Fibroblast of skin of abdomen (primary cell): ENCODE measurements around the gene HMGB3.
A peak's percentile ranks its signal among the peaks of the same experiment; 100 is the strongest.
"Not testable (repeated sequence)": the region's sequence is repeated elsewhere in the genome, so short reads cannot be mapped to it uniquely, and the experiment has no call there.

Experiments
- DNase-seq: peaks from one replicate; pipeline ENCODE4 v3.0.0-alpha.2; 2013

HMGB3 gene

DNA sequence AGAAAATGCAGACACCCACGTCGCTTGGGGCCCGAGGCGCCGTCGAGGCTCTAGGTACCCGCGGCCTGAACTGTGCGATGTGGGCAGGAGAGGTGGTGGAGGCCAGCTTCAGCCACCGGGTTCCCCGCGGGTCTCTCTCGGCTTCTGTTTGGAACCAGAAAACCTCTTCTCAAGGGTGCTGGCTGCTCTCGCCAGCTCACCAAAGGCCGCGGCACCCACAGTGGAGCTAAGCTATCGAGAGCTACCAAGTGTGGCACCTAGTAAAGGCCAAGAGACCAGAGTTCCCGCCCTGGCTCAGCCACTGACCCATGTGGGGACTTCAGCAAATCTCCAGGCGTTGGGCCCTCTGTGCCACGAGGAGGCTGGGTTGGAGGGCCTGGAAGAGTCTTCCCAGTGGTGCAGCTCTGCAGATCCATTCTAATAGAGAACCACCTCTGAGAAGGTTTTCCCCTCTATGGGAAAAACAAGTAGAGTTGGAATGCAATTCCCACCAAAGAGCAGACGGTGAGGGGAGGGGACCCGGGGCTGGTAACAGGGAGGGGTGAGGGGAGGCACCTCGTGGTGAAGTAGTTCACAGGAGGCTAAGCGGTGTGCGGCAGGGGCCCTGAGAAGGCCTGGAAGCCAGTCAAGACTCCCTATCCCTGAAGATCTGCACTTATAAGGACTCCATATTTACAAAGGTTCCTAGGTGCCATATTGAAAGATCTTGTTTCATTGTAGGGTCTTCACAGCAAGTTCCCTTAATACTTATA lies 5.5 kb upstream of the HMGB3 start:
- no peak for DNase-seq

DNA sequence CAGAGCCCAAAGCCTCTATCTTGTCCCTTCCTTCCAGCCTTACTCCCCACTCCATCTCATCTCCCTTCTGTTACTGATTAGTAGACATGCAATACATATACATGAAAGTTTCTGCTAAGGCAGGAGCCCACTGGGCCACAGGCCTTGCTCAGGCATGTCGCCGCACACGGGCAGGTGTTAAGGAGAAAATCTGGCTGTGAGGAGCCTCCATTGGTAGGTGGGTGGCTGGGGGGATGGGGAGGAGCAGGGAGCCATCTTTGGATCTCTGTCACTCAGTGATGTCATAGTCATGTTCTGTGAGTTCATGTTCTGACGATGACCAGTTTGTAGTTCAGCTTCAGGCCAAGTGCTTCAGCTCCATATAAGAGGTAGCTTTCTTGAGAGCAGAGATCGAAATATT lies 2.9 kb upstream of the HMGB3 start:
- DNase-seq: no peak

- no peak for DNase-seq
These were observed 2.4 kb upstream of the HMGB3 start for GRCh38 chrX:150980711-150981110.

GRCh38 chrX:150982235-150982787 lies 824 bp upstream of the HMGB3 start:
- DNase-seq: no peak

DNA sequence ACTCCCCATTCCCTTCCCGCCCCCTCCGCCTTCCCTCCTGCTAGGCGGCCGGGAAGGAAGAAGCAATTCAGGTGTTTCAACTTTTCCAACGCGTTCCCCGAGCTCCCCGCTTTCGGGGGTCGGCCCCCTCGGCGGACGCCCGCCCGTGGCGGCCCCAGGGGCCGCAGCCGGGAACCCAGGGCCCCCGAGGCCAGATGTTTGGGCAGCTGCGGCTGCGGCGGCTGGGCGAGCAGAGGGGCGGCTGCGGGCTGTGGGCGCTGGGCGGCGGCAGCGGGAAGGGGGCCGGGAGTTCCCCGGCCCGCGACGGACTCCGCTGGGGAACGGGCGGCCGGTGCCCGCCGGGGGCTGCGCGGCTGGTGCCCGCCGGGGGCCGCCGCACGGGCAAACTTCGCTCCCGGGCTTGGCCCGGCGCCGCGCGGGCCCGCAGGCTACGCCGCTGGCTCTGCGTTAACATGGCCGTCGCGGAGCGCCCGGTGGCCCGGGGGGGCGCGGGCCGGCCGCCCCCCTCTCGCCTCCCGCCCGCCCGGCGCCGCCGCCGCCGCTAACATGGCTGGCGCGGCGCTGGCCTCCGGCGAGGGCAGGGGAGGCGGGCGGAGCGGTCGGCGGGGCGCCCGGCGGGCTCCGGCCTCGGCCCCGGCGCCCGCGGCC lies 510 bp downstream of the HMGB3 start:
- no peak for DNase-seq

GRCh38 chrX:150984169-150984824 lies 1.2 kb downstream of the HMGB3 start:
- no peak for DNase-seq

DNA sequence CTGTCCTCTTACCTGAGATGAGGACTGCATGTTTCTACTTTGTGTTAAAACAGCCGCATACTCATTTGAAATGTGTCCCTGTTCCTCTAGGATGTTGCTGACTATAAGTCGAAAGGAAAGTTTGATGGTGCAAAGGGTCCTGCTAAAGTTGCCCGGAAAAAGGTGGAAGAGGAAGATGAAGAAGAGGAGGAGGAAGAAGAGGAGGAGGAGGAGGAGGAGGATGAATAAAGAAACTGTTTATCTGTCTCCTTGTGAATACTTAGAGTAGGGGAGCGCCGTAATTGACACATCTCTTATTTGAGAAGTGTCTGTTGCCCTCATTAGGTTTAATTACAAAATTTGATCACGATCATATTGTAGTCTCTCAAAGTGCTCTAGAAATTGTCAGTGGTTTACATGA lies 4.6 kb downstream of the HMGB3 start:
- DNase-seq: not testable (repeated sequence)

DNA sequence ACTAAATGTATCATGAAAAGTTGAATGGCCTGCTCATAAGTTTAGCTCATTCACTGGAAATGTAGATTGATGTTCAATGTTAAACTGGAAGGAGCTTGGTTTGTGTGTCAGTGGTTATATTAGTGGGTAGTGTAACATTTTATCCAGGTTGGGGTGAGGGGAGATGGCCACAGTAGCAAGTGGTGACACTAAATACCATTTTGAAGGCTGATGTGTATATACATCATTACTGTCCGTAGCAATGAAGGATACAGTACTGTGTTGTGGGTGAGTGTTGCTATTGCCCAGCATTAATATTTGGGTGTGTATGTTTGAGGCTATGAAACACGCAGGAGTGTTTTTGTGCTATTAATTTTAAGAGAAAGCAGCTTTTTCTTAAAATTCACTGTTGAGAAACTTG lies 6.3 kb downstream of the HMGB3 start:
- DNase-seq: no peak

GRCh38 chrX:150990910-150991309 lies 7.8 kb downstream of the HMGB3 start:
- DNase-seq: no peak

DNA sequence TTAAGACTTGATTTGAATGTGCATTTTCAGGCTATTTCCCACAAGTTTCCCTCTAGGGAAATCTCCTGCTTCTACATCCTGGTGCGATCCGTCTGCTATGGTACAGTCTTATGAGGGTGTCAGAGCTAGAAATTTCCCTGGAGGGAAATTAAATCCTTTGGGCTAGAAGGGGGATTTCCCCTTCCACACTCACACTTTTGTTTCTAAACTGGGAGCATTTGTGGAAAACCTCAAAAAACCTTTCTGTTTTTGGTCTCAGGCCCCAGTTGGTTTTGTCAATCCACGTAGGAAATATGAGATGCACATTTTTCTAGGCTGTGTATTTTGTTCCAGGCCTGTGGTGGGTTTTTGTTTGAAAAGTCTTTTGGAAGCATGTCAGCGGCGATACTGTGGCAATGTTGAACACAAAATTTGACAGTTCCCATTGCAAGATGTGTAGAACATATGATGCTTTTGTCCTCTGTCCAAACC lies 17.8 kb downstream of the HMGB3 start:
- DNase-seq: peak; percentile 28

- no peak for DNase-seq
These were observed 20.9 kb downstream of the HMGB3 start for GRCh38 chrX:151004085-151004484.

- no peak for DNase-seq
These were observed 23.4 kb downstream of the HMGB3 start for GRCh38 chrX:151006410-151007109.

DNA sequence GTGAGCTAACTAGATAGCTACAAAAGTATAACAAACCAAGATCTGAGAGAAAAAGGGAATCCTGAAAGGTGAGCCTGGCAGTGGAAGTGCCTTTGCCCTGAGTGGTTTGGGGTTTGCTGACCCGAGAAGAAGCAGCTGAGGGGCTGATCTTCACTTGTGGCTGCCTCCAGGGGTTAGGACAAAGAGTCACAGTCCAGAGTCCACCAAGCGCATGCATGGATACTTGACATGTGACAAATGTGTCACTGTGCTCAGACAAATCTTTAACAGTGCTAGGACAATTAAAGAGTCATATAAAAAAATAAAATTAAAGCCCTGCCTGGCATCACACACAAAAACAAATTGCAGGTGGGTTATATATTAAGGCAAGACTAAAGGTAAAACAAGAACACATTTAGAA lies 26.4 kb downstream of the HMGB3 start:
- DNase-seq: no peak

GRCh38 chrX:151013164-151013743 lies 30.1 kb downstream of the HMGB3 start:
- no peak for DNase-seq

- DNase-seq: no peak
These were observed 32.5 kb downstream of the HMGB3 start for GRCh38 chrX:151015684-151016083.

- DNase-seq: peak; percentile 25
These were observed 36.7 kb downstream of the HMGB3 start for GRCh38 chrX:151019856-151020255.

GRCh38 chrX:151030845-151031244 lies 47.7 kb downstream of the HMGB3 start:
- no peak for DNase-seq

DNA sequence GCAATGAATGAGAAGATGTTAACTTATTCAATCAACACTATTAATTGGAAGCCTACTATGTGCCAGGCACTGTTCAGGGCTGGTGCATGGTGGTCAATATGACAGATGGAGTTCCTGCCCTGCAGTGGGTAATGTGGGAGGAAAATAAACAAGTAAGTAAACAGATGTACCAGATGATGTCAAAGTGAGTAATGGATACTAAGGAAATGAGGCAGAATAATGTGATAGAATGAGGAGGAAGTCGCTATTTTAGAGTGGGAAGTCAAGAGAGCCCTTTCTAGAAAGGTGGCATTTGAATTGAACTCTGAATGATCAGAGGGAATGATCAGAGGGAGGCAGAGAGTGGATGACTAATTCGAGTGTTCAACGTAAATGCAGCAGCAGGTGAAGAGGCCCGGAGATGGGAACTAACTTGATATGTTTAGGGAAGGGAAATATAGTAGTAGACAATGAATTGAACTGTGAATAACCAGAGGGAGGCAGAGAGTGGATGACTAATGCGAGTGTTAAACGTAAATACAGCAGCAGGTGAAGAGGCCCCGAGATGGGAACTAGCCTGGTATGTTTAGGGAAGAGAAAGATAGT lies 48.3 kb downstream of the HMGB3 start:
- no peak for DNase-seq

- no peak for DNase-seq
These were observed 56.2 kb downstream of the HMGB3 start for GRCh38 chrX:151039351-151039750.
